Endodermal cell (in vitro differentiated cells): ENCODE measurements around the gene MYO1B. TPM values are rescaled to one million over a fixed set of nuclear protein-coding genes. Genes with fewer than 3 reads are reported as not detected.

Source experiments
- DNase-seq: peaks from one replicate; pipeline ENCODE4 v3.0.0-alpha.2; 2017
- H3K27ac ChIP-seq: 2 replicates; pipeline ENCODE4 v1.5.1; 2013; ENCODE audit warnings: mild to moderate bottlenecking, low read depth, low read length, moderate library complexity
- H3K27me3 ChIP-seq: 2 replicates; pipeline ENCODE4 v1.6.1; 2013; ENCODE audit warnings: mild to moderate bottlenecking, low read length, moderate library complexity; ENCODE audit not compliant: insufficient read depth, control insufficient read depth, poor library complexity, severe bottlenecking
- H3K36me3 ChIP-seq: 2 replicates; pipeline ENCODE4 v1.7.0; 2013; ENCODE audit warnings: mild to moderate bottlenecking, low read length, moderate library complexity; ENCODE audit not compliant: control insufficient read depth, insufficient read depth
- H3K4me1 ChIP-seq: one replicate; pipeline ENCODE4 v1.7.0; 2013; ENCODE audit warnings: low read length; ENCODE audit not compliant: control insufficient read depth, insufficient read depth
- H3K4me3 ChIP-seq: 2 replicates; pipeline ENCODE4 v1.5.1; 2013; ENCODE audit warnings: mild to moderate bottlenecking, low read length, moderate library complexity
- H3K9ac ChIP-seq: 2 replicates; pipeline ENCODE4 v1.6.1; 2013; ENCODE audit warnings: mild to moderate bottlenecking, low read length, moderate library complexity; ENCODE audit not compliant: poor library complexity, severe bottlenecking; ENCODE audit errors: extremely low read depth
- H3K9me3 ChIP-seq: 2 replicates; pipeline ENCODE4 v1.6.1; 2013; ENCODE audit warnings: mild to moderate bottlenecking, low read length, moderate library complexity; ENCODE audit not compliant: control insufficient read depth
- H3K27ac Mint-ChIP-seq: 2 replicates; pipeline ENCODE4 v1.8.0; 2020; ENCODE audit warnings: mixed read lengths
- H3K27me3 Mint-ChIP-seq: 2 replicates; pipeline ENCODE4 v1.8.0; 2021; ENCODE audit warnings: mild to moderate bottlenecking, mixed read lengths; ENCODE audit not compliant: insufficient read depth
- H3K36me3 Mint-ChIP-seq: 2 replicates; pipeline ENCODE4 v1.8.0; 2020; ENCODE audit warnings: low read depth, mixed read lengths
- H3K4me1 Mint-ChIP-seq: 2 replicates; pipeline ENCODE4 v1.8.0; 2020; ENCODE audit warnings: mixed read lengths
- H3K4me3 Mint-ChIP-seq: 2 replicates; pipeline ENCODE4 v1.8.0; 2020; ENCODE audit warnings: mild to moderate bottlenecking, moderate library complexity, mixed read lengths
- H3K9me3 Mint-ChIP-seq: 2 replicates; pipeline ENCODE4 v1.8.0; 2020; ENCODE audit warnings: mild to moderate bottlenecking, mixed read lengths
- WGBS, 2 experiments: methylation state at CpG; one replicate each; pipeline versions ENCODE4 v1.1.5 to v1.1.7; 2013; ENCODE audit warnings: missing lambda C conversion rate in 2 of 2, mixed read lengths in 1 of 2; ENCODE audit not compliant: insufficient coverage in 1 of 2, insufficient read length in 1 of 2; 5-methylcytosine and 5-hydroxymethylcytosine counted together
- total RNA-seq, 2 donors: library from RNA; stranded (reverse); fragmentation: NEBNext Ultra II Directional in 1 of 2; extraction: Animal tissue kit (Norgen Biotek cat#: 25700) in 1 of 2; gene quantifications; 2 replicates in 1 of 2; 3 replicates in 1 of 2; pipeline ENCODE4 v1.2.1, GENCODE V29; 2021
- TF ChIP-seq, protein P1 (sequence below): fragments of 200-600 bp; sonication (generic); conservative IDR thresholded peaks from 2 replicates; pipeline ENCODE4 v1.5.0; 2021; ENCODE audit warnings: antibody characterized with exemption, mild to moderate bottlenecking

Gene MYO1B
- total RNA-seq, 2 donors from 2014 or later, result 145 to 154 TPM

DNA sequence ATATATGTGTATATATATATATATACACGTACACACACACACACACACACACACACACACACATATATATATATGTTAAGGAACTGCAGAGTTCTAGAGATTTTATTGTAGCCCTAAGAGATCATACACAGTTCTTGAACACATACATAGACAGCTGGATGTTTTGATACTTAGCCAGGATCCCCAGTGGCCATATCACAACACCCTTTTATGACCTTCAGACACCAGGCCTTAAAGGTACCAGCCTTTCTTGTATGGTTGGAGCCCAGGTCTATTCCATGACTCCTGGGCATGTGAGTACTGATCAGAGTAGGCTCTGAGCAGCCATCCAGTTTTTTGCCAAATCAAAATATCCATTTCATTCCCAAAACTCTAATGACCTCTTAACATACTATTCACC, 138.3 kb downstream of the MYO1B start:
- WGBS, 2 experiments, result no CpG with 5 or more reads among the region's 1 CpG
- no peaks in the 10 kb centered on the region for H3K9me3 ChIP-seq
- H3K9ac ChIP-seq, result no peak overlapping the region
- Mint-ChIP-seq H3K4me3 (no peak overlapping the region), H3K27me3 (no peaks in the 10 kb centered on the region), H3K4me1 (no peaks in the 10 kb centered on the region), H3K9me3 (no peaks in the 10 kb centered on the region), H3K27ac (no peak overlapping the region), H3K36me3 (peaks cover 69% of the 10 kb centered on the region)
- H3K27me3 ChIP-seq, result no peaks in the 10 kb centered on the region
- no peaks in the 10 kb centered on the region for H3K4me1 ChIP-seq
- TF ChIP-seq, protein P1, sequence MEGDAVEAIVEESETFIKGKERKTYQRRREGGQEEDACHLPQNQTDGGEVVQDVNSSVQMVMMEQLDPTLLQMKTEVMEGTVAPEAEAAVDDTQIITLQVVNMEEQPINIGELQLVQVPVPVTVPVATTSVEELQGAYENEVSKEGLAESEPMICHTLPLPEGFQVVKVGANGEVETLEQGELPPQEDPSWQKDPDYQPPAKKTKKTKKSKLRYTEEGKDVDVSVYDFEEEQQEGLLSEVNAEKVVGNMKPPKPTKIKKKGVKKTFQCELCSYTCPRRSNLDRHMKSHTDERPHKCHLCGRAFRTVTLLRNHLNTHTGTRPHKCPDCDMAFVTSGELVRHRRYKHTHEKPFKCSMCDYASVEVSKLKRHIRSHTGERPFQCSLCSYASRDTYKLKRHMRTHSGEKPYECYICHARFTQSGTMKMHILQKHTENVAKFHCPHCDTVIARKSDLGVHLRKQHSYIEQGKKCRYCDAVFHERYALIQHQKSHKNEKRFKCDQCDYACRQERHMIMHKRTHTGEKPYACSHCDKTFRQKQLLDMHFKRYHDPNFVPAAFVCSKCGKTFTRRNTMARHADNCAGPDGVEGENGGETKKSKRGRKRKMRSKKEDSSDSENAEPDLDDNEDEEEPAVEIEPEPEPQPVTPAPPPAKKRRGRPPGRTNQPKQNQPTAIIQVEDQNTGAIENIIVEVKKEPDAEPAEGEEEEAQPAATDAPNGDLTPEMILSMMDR, result no peak
- peaks cover 96% of the 10 kb centered on the region for H3K36me3 ChIP-seq
- DNase-seq, result no peak
- H3K27ac ChIP-seq, result no peak overlapping the region
- no peak overlapping the region for H3K4me3 ChIP-seq

DNA sequence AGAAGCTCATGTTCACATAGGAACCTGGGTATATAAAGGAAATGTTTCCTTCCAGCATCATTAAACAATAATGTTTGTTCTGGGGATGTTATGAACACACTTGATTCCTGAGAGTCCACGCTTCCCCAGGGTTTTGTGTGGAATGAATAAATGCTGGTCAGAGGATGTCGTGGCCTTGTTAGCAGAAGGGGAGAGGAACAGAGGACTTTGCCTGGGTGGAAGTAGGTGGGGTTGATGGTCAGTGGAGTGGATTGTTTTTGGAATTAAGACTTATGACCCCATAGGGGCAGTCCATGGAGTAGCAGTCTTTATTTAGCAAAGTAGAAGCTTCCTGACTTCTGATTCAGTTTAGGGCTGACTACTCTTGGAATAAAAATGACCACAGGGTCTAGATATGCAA, 139.6 kb downstream of the MYO1B start:
- H3K4me3 ChIP-seq, result no peak overlapping the region
- H3K36me3 ChIP-seq, result peaks cover 98% of the 10 kb centered on the region
- 89 to 94% methylated on average over 2 of the region's 2 CpGs for WGBS, 2 experiments
- H3K9ac ChIP-seq, result no peak overlapping the region
- H3K27me3 ChIP-seq, result no peaks in the 10 kb centered on the region
- H3K27ac Mint-ChIP-seq, result peak overlapping the region; percentile 50
- no peak overlapping the region for H3K4me3 Mint-ChIP-seq
- DNase-seq, result no peak
- TF ChIP-seq, protein P1, result no peak
- no peak overlapping the region for H3K27ac ChIP-seq
- H3K4me1 ChIP-seq, result no peaks in the 10 kb centered on the region
- no peaks in the 10 kb centered on the region for H3K9me3 ChIP-seq
- no peaks in the 10 kb centered on the region for H3K9me3 Mint-ChIP-seq
- no peaks in the 10 kb centered on the region for H3K4me1 Mint-ChIP-seq
- peaks cover 76% of the 10 kb centered on the region for H3K36me3 Mint-ChIP-seq
- no peaks in the 10 kb centered on the region for H3K27me3 Mint-ChIP-seq

DNA sequence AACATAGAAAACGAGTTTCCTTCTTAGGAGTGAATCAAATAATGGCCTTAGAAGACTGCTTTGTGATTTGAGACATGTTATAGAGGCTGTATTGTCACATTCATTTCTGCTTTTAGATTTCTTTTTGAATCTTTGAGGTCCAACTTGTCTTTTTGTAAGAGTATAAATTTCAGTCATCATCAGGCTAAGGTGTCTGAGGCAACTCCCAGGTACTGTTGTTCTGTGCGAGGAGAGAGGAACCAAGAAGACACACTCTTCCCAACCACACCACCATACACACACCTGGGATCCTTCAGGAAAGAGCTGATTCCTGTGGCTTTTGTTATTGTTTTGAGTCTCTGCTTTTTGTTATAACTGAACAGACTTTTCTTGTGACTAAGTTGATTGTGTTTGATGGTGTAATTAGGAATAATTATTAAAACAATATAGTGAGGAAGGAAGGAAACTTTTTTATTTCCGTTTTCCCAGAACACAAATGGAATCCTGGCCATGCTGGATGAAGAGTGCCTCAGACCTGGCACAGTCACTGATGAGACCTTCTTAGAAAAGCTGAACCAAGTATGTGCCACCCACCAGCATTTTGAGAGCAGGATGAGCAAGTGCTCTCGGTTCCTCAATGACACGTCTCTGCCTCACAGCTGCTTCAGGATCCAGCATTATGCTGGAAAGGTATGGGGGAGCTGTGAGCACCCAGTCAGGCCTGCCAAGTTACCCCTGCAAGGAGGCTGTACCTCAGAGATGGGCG, 140.4 kb downstream of the MYO1B start:
- Histone ChIP-seq H3K27ac (no peak overlapping the region), H3K4me3 (no peak overlapping the region), H3K36me3 (peaks cover 98% of the 10 kb centered on the region), H3K9me3 (no peaks in the 10 kb centered on the region), H3K27me3 (no peaks in the 10 kb centered on the region), H3K9ac (no peak overlapping the region), H3K4me1 (no peaks in the 10 kb centered on the region)
- 93 to 95% methylated on average over 5 to 6 of the region's 6 CpGs for WGBS, 2 experiments
- H3K9me3 Mint-ChIP-seq, result no peaks in the 10 kb centered on the region
- TF ChIP-seq, protein P1, result no peak
- peak overlapping the region; percentile 37 for H3K27ac Mint-ChIP-seq
- H3K27me3 Mint-ChIP-seq, result no peaks in the 10 kb centered on the region
- H3K4me1 Mint-ChIP-seq, result no peaks in the 10 kb centered on the region
- DNase-seq, result no peak
- H3K4me3 Mint-ChIP-seq, result no peak overlapping the region
- peaks cover 76% of the 10 kb centered on the region for H3K36me3 Mint-ChIP-seq
